Gastrocnemius medialis (tissue), 4 donors: ENCODE data around the gene MTURN. TPM values are rescaled to one million over a fixed set of nuclear protein-coding genes. Genes with fewer than 3 reads are reported as not detected.

ENCODE experiments used
- ATAC-seq, 2 donors: fragments of 150-250 bp; one replicate each; pipeline ENCODE4 v1.9.1; 2016
- DNase-seq, 2 donors: peaks; one replicate each; pipeline ENCODE4 v3.0.0-alpha.2; 2019
- H3K27ac ChIP-seq, 4 donors: fragments of 200-600 bp; sonication (generic); 1 replicate in 1 of 4; 2 replicates in 3 of 4; pipeline ENCODE4 v1.5.1; 2016 to 2018; ENCODE audit warnings: mild to moderate bottlenecking in 2 of 4, moderate library complexity in 1 of 4
- H3K27me3 ChIP-seq, 3 donors: fragments of 200-600 bp; sonication (generic) in 2 of 3; 1 replicate in 1 of 3; 2 replicates in 2 of 3; pipeline versions ENCODE4 v1.5.1 to v1.6.0; 2016 to 2019; ENCODE audit warnings: mild to moderate bottlenecking in 1 of 3, moderate library complexity in 1 of 3
- H3K36me3 ChIP-seq, 2 donors: fragments of 200-600 bp; sonication (generic) in 1 of 2; one replicate each; pipeline ENCODE4 v1.5.1; 2017 to 2018
- H3K4me1 ChIP-seq, 2 donors: fragments of 200-600 bp; sonication (generic) in 1 of 2; one replicate each; pipeline ENCODE4 v1.5.1; 2016 to 2017; ENCODE audit warnings: mild to moderate bottlenecking in 2 of 2
- H3K4me3 ChIP-seq, 4 donors: fragments of 200-600 bp; sonication (generic) in 3 of 4; 1 replicate in 1 of 4; 2 replicates in 3 of 4; pipeline ENCODE4 v1.5.1; 2016 to 2019; ENCODE audit warnings: mild to moderate bottlenecking in 2 of 4
- H3K9me3 ChIP-seq, 3 donors: fragments of 200-600 bp; sonication (generic) in 2 of 3; 1 replicate in 1 of 3; 2 replicates in 2 of 3; pipeline ENCODE4 v1.5.1; 2016 to 2019
- CTCF ChIP-seq, 5 experiments: fragments of 450-650 bp in 3 of 5; fragments of 200-600 bp in 2 of 5; sonication (generic) in 2 of 5; IDR thresholded peaks in 4 of 5; conservative IDR thresholded peaks in 1 of 5; 1 replicate in 4 of 5; 2 replicates in 1 of 5; pipeline ENCODE4 v1.5.1; 2016 to 2019; ENCODE audit warnings: antibody characterized with exemption in 5 of 5, mild to moderate bottlenecking in 3 of 5, moderate library complexity in 3 of 5
- POLR2A ChIP-seq, 2 donors: fragments of 450-650 bp; IDR thresholded peaks; one replicate each; pipeline ENCODE4 v1.6.1; 2017; ENCODE audit warnings: antibody characterized with exemption in 2 of 2, mild to moderate bottlenecking in 2 of 2, moderate library complexity in 2 of 2
- in situ Hi-C, 4 donors: fragments of 200-750 bp; cut with MboI; loops; one replicate each; pipeline versions ENCODE4 v1.15.0 to v1.8.0; 2017; ENCODE audit warnings: low sequenced_read_pairs in 4 of 4
- intact Hi-C: fragments of 100-400 bp; cut with DNase I; formaldehyde crosslinking; loops from one replicate; pipeline ENCODE4 v1.15.1; 2023; ENCODE audit warnings: low total_unique reads
- total RNA-seq, 4 donors: library from RNA; depleted of rRNA; stranded (reverse); fragments of >200 nt; gene quantifications; one replicate each; pipeline versions ENCODE4 v1.1.0 to v1.2.3, GENCODE V29; 2016

MTURN gene
- total RNA-seq, 4 donors from 2014 or later = 32.9 to 81.9 (median 44.7) TPM

DNA sequence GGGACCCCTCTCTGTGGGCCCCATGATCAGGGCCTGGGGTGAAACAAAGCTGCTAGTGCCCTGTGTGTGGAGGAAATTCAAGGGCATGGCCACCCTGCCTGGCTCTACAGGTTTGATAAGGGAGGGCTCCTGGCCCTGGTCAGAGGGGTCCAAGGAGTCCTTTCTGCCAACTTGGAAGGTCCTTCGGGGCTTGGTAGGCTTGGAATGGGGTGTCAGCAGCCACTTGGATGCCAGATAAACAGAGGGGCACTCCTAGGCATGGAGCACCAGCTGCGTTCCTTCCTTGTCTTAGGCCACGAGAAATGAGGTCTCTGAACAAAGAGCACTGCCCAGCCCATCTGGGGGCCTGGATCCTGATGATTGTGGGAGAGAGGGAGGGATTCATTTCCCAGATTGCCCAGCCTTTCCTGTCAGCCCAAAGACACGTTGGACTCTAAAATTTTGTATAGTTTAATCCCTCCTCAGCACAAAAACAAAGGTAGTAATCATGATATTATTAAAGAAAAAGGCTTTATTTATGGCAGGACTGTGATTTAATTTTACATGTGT, 5.1 kb downstream of the MTURN start:
- in situ Hi-C loops (no loop called here), intact Hi-C loops (no loop called here)
- no peak for DNase-seq
- no peak for TF ChIP-seq POLR2A (IDR thresholded peaks at IDR 0.05)
- no peak for TF ChIP-seq CTCF (IDR thresholded peaks at IDR 0.05 in 4 of 5, conservative IDR thresholded peaks at IDR 0.05 in 1 of 5)
- Histone ChIP-seq H3K27me3 (no peaks in the 10 kb centered on the region), H3K36me3 (no peaks in the 10 kb centered on the region), H3K27ac (no peak overlapping the region), H3K4me3 (no peak overlapping the region), H3K4me1 (peaks cover 44 to 66% of the 10 kb centered on the region in 2 donors), H3K9me3 (no peaks in the 10 kb centered on the region)
- ATAC-seq = no peak

DNA sequence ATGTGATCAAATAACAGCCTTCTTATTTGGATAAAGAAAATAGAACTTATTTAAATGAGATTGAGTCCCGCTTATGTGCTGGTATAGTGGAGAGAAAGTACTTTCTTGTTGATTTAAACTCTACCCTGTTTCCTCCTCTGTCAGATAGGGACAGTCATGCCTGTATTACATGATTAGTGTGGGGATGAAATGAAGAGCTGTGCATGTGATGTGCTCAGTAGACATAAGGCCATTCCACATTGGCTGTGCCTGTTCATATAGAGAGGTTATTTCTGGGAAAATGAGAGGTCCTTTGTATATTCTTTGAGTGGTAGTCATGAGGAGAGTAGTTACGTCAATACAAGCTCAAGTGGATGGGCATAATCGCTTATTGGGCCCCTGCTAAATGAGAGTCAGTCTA, 5.7 kb downstream of the MTURN start:
- ATAC-seq (no peak), DNase-seq (no peak)
- Histone ChIP-seq H3K27me3 (no peaks in the 10 kb centered on the region), H3K4me3 (no peak overlapping the region), H3K27ac (no peak overlapping the region), H3K36me3 (no peaks in the 10 kb centered on the region), H3K4me1 (peaks cover 44 to 70% of the 10 kb centered on the region in 2 donors), H3K9me3 (no peaks in the 10 kb centered on the region)
- in situ Hi-C loops (no loop called here), intact Hi-C loops (no loop called here)
- TF ChIP-seq POLR2A (IDR thresholded peaks at IDR 0.05) (no peak), CTCF (IDR thresholded peaks at IDR 0.05 in 4 of 5, conservative IDR thresholded peaks at IDR 0.05 in 1 of 5) (no peak)

DNA sequence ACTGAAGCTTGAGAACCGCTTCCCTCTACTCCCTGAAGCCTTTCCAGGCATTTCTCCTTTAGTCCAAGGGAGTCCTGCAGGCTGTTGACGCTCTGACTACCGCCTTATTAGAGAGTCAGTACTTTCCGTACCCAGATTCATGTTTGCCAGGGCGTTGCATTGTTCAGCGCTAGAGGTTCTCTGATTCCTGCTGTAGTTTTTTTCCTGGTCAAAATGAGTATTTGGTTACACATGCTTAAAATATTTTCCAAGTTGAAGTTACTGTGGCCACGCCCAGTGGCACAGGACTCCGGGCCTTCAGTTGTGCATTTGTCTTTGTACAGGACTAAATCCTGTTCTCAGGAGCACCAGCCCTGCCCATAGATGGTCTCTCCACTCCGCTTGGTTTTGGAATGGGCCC, 7.9 kb downstream of the MTURN start:
- peak overlapping the region; percentile 62 to 82 (median 70) for H3K27ac ChIP-seq
- intact Hi-C loops (no loop called here), in situ Hi-C loops (no loop called here)
- H3K36me3 ChIP-seq = no peaks in the 10 kb centered on the region
- TF ChIP-seq POLR2A (IDR thresholded peaks at IDR 0.05) (no peak), CTCF (IDR thresholded peaks at IDR 0.05 in 4 of 5, conservative IDR thresholded peaks at IDR 0.05 in 1 of 5) (no peak)
- H3K27me3 ChIP-seq = no peaks in the 10 kb centered on the region
- H3K4me3 ChIP-seq = peak overlapping the region in 3 of 4 donors; percentile 3 to 12 (median 10)
- ATAC-seq (peak; percentile 85 to 93), DNase-seq (peak; percentile 48 to 55)
- H3K4me1 ChIP-seq = peaks cover 51 to 72% of the 10 kb centered on the region in 2 donors
- H3K9me3 ChIP-seq = no peaks in the 10 kb centered on the region

DNA sequence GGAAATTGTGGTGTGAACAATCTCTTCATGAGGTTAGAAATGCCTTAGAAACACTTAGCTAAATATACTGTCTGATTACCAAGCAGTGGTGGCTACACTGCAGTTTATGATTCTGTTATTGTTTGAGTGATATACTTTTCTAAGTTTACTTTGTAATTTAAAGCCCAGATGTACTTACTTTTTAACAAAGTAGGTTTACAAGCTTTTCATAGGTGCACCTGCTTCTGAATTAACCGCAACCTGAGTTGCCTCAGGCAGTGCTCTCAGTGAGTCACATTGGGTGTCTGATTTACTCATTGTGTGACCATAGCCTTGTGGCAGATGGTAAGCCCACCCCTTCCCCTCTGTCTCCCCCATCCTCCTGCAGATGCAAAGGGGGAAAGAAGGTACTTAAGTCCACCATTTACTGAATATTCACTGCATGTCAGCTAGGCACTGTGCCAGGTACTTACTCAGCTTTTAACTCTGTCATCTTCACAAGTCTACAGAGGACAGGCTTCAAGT, 9.0 kb downstream of the MTURN start:
- Histone ChIP-seq H3K4me3 (no peak overlapping the region), H3K27ac (peak overlapping the region; percentile 62 to 82 (median 70)), H3K27me3 (no peaks in the 10 kb centered on the region), H3K36me3 (no peaks in the 10 kb centered on the region), H3K4me1 (peaks cover 54 to 65% of the 10 kb centered on the region in 2 donors), H3K9me3 (no peaks in the 10 kb centered on the region)
- DNase-seq = no peak
- intact Hi-C loops (no loop called here), in situ Hi-C loops (no loop called here)
- TF ChIP-seq POLR2A (IDR thresholded peaks at IDR 0.05) = no peak
- TF ChIP-seq CTCF (IDR thresholded peaks at IDR 0.05 in 4 of 5, conservative IDR thresholded peaks at IDR 0.05 in 1 of 5) = no peak
- ATAC-seq = peak in 1 of 2 donors; percentile 39
